AG04450 (cell line): ENCODE measurements around the gene AOAH. TPM values are rescaled to one million over a fixed set of nuclear protein-coding genes. Genes with fewer than 3 reads are reported as not detected.

Experiments used
- CTCF ChIA-PET: fragments of 300-600, 350-600 bp; formaldehyde crosslinking; extraction: SDS; loops from one replicate; lab custom pipeline; 2022; ENCODE audit warnings: antibody characterized with exemption, inconsistent platforms; lab: Charles Lee
- POLR2A ChIA-PET: fragments of 350-600 bp; formaldehyde crosslinking; extraction: SDS; loops from one replicate; lab custom pipeline; 2021; ENCODE audit warnings: antibody characterized with exemption, inconsistent platforms; lab: Yijun Ruan, JAX
- DNase-seq: peaks from one replicate; pipeline ENCODE4 v3.0.0-alpha.2; 2011; ENCODE audit warnings: low read depth, low spot score
- H3K27ac ChIP-seq: one replicate; pipeline ENCODE4 v1.5.1; 2012; ENCODE audit warnings: low read depth, low read length, control low read depth
- H3K27me3 ChIP-seq: one replicate; pipeline ENCODE4 v1.6.0; 2012; ENCODE audit warnings: low read length; ENCODE audit not compliant: control insufficient read depth, insufficient read depth
- H3K4me3 ChIP-seq: 2 replicates; pipeline ENCODE4 v1.5.1; 2011; ENCODE audit warnings: mild to moderate bottlenecking, low read depth, low read length, control low read depth
- H3K9me3 ChIP-seq: 2 replicates; pipeline ENCODE4 v1.5.1; 2012; ENCODE audit warnings: low read length; ENCODE audit not compliant: control insufficient read depth, insufficient read depth
- CTCF ChIP-seq: IDR thresholded peaks from 2 replicates; pipeline ENCODE4 v1.5.1; 2011; ENCODE audit warnings: low read depth, low read length, control low read depth, inconsistent platforms
- polyA plus RNA-seq: library from polyadenylated mRNA; depleted of rRNA; stranded (reverse); fragments of >200 nt; gene quantifications from 2 replicates; pipeline ENCODE4 v1.2.3, GENCODE V29; 2011

Gene AOAH
- polyA plus RNA-seq, 1 experiment: not detected

GRCh38 chr7:36607721-36608095 lies 116.6 kb downstream of the AOAH start:
- Histone ChIP-seq H3K4me3 (no peak overlapping the region), H3K27me3 (peaks cover 9% of the 10 kb centered on the region), H3K27ac (no peak overlapping the region), H3K9me3 (no peaks in the 10 kb centered on the region)
- DNase-seq: no peak
- TF ChIP-seq CTCF: no peak
- ChIA-PET CTCF (no interaction called here), POLR2A (no interaction called here)

DNA sequence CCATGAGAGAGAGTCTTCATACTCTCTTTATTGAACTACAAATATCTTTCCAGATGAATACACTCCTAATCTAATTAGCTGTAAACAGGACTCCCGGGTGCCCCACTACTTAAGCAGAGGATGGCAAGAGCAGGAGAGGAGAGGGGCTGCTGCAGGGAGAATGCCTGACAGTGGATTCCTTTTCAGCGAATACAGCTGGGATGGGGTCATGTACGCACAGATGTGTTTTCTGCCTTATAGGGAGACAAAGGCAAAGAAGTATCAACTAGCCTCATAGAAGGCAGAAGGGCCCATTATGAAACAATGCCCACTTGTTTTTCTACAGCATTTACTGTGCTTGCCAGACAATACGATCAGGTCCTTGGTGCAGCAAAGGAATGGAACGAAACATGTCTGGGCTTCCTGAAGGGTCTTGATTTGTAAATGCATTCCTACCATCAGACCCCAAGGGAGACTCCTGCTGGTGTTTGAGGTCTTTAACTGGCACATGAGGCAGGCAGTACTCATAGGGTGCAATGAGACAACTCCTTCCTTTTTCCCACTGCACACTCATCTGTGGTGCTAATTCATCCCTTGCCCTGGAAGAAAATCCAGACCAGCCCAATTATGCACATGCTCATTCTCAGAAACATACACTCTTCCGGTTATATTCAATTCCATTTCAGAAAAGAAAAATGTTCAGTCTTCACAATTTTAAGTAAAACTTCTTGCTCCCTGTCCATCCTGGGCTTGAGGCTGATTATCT lies 117.1 kb downstream of the AOAH start:
- H3K9me3 ChIP-seq: no peaks in the 10 kb centered on the region
- no peak overlapping the region for H3K27ac ChIP-seq
- DNase-seq: no peak
- no peak for TF ChIP-seq CTCF
- ChIA-PET CTCF (no interaction called here), POLR2A (no interaction called here)
- no peak overlapping the region for H3K4me3 ChIP-seq
- peaks cover 9% of the 10 kb centered on the region for H3K27me3 ChIP-seq

GRCh38 chr7:36606153-36606975 lies 117.9 kb downstream of the AOAH start:
- Histone ChIP-seq H3K9me3 (no peaks in the 10 kb centered on the region), H3K27me3 (peaks cover 9% of the 10 kb centered on the region), H3K4me3 (no peak overlapping the region), H3K27ac (no peak overlapping the region)
- ChIA-PET CTCF (no interaction called here), POLR2A (no interaction called here)
- no peak for DNase-seq
- no peak for TF ChIP-seq CTCF

DNA sequence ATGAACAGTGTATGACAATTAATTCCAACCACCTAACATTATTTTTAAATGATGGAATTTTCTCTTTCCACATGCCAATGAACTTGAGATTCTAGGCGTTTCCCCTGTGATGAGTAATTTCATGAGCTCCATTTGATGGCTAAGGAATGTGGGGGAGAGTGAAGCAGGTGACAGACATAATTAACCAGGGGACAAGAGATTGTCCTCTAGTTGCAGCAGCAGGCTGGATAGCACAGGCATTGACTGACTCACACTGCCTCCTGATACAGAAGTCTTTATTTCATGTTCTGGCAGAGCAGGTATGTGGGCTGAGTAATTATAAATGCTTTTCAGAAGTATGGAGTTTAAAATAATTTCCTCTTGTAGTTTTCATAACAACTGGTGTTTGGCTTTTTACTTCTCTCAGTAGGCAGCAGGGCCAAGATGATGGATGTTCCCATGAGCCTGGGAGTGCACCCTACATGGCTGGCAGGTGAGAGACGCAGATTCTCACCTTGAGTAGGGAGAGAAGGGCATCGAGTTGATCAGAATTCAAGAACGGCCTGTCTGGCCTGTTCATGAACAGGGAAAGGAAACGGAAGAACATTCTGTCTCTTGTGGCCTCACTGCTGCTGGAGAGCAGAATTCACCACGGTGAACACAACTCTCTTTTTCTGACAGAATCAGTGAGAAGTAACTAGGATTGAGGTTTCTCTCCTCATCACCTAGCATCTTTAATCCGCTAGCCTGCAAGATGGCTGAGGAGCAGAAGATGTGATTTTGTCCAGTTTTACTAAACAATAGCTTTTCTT lies 118.8 kb downstream of the AOAH start:
- no peak overlapping the region for H3K27ac ChIP-seq

More for the DNA sequence above, 118.8 kb downstream of the AOAH start:
- ChIA-PET POLR2A (no interaction called here), CTCF (no interaction called here)
- Histone ChIP-seq H3K9me3 (no peaks in the 10 kb centered on the region), H3K4me3 (no peak overlapping the region), H3K27me3 (peaks cover 4% of the 10 kb centered on the region)
- no peak for TF ChIP-seq CTCF
- DNase-seq: no peak
